Measurements from ENCODE around the gene DEFB124. TPM values are rescaled to one million over a fixed set of nuclear protein-coding genes. Genes with fewer than 3 reads are reported as not detected.

Gene DEFB124, protein sequence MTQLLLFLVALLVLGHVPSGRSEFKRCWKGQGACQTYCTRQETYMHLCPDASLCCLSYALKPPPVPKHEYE
- not detected in 2 replicates for total RNA-seq

GRCh38 chr20:31474758-31475427, at the start of gene DEFB124, which contains the start of gene REM1:
Gene DEFB124, minus strand, starts transcription at chr20:31475127. Its CDS starts 2,114 bp downstream, at chr20:31473013.
Gene REM1, plus strand, starts transcription at chr20:31475288. Its CDS starts 1,158 bp downstream, at chr20:31476446.

DNA sequence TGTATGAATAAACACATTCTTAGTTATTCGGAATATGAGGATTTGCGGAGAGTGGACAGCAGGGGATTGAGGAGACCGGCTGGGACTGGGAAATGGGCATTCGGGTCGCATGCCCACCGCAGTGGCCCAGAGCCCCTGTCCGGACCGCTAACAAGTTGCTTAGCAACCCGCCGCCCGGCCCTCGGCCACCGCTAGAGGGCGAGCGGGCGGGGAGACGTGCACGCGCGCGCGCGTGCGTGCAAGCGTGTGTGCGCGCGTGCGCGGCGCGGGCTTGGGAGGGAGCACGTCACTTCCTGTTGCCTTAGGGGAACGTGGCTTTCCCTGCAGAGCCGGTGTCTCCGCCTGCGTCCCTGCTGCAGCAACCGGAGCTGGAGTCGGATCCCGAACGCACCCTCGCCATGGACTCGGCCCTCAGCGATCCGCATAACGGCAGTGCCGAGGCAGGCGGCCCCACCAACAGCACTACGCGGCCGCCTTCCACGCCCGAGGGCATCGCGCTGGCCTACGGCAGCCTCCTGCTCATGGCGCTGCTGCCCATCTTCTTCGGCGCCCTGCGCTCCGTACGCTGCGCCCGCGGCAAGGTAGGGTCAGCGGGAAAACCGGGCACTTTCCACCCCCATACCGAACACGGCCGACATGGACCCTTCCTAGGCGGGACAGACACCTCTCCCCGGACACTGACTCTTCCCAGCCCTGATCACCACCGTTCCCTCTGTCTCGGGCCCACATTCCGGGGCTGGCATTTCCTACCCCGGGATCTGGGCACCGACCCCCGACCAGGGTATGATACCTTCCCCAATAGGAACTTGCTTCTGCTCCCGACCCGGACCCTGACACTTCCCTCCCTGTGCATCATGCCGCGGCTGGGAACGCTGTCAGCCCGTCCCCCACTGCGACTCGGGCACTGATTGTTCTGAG, 39.5 kb upstream of the DEFB124 start, which contains the start of gene HM13:
Gene HM13 (plus strand): TSS at position 289 of the 918 bp plus-strand sequence. CDS start 110 bp downstream, at position 399.

DNA sequence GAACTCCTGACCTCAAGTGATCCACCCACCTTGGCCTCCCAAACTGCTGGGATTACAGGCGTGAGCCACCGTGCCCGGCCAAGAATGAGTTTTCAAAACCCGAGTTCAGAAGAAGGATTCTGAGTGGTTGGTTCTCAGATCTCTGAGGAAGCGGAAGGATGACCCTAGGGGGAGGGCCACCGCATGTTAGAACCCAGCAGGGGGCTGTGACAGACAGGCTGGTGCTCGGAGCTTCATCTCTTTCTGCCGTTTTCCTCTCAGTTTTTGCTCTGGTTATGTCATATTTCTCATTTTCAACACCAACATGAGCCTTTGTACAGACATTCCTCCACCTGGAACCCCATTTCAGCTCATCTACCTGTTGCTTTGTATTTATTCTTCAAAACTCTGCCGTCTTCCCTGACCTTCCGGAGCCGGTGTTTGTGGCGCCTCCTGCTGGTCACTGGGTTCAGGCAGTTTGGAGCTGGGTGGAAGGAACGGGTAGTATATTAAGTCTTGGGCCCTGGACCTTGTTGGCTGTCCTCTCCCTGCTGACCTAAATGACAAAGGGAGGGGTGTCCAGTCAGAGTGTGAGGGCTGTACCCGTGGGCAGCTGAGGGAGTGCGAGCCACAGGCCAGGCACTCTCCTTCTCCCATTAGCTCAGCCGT, 34.8 kb downstream of the DEFB124 start, which contains the start of gene DEFB123:
Gene DEFB123 (plus strand): TSS at position 621 of the 648 bp plus-strand sequence. CDS start 67 bp downstream, outside the sequence.

Other genes with a start within 250 kb of the DEFB124 start
- gene DEFB115, start 217.5 kb downstream of the DEFB124 start, total RNA-seq = not detected in 2 replicates
- gene DEFB116, start 166.5 kb downstream of the DEFB124 start, total RNA-seq = not detected in 2 replicates
- gene DEFB118, start 106.5 kb downstream of the DEFB124 start, total RNA-seq = not detected in 2 replicates
- gene DEFB119, start 84.5 kb downstream of the DEFB124 start, total RNA-seq = not detected in 2 replicates
- not detected in 2 replicates for gene DEFB121, start 68.9 kb downstream of the DEFB124 start, total RNA-seq
- gene DEFB123, start 34.5 kb downstream of the DEFB124 start, total RNA-seq = not detected in 2 replicates
- gene REM1, start 161 bp upstream of the DEFB124 start, total RNA-seq = not detected in 2 replicates
- 74.2 and 94.0 TPM in 2 replicates for gene HM13, start 39.3 kb upstream of the DEFB124 start, total RNA-seq
- gene ID1, start 130.2 kb upstream of the DEFB124 start, total RNA-seq = 2.3 and 2.4 TPM in 2 replicates
- not detected in 2 replicates for gene COX4I2, start 162.8 kb upstream of the DEFB124 start, total RNA-seq
- gene BCL2L1, start 247.7 kb upstream of the DEFB124 start, total RNA-seq = 73.4 and 115 TPM in 2 replicates

Data from placental epithelial cell (primary cell).